ENCODE data around the gene EML1.
A peak's percentile ranks its signal among the peaks of the same experiment; 100 is the strongest.

The EML1 gene

DNA sequence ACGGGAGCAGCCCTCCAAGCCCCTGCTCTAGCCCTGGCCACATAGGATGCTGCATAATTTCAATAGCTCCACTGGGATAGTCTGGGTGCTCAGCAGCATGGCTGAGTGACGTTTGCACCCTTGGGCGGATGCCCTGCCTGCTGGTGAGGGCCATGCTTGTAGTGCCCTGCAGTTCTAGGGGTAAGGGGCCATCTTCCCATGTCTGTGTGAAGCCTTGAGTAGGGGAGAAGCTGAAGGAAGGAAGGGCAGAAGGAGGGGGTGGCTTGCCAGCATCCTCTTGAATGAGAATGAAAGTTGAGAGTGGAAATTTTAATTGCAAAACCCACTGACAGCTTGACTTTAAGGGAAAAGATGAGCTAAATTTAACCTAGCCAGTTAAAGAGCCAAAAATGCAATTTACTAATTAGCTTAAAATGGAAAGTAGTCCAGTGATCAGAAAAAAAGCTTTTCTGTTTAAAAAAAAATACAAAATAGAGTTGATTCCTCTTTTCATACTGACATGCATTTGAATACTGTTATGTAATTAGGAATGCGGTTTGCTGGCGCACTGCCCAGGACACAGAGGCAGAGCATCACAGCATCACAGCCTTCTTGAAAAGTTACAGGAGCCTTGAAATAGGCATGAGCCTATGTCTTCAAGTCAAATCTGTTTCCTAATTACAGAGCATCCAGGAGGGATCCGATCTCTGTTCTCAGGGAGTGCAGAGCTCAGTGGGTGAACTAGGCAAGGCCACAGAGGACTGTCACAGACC is 18.5 kb upstream of the EML1 start:
- H3K4me3 ChIP-seq (replicated peaks; ENCODE audit: low read depth, low read length) = no peak overlapping the region
- peak; percentile 55 for DNase-seq (ENCODE audit: low read depth)
- no peak for TF ChIP-seq CTCF (IDR thresholded peaks at IDR 0.05; ENCODE audit: low read length, missing control alignments)

DNA sequence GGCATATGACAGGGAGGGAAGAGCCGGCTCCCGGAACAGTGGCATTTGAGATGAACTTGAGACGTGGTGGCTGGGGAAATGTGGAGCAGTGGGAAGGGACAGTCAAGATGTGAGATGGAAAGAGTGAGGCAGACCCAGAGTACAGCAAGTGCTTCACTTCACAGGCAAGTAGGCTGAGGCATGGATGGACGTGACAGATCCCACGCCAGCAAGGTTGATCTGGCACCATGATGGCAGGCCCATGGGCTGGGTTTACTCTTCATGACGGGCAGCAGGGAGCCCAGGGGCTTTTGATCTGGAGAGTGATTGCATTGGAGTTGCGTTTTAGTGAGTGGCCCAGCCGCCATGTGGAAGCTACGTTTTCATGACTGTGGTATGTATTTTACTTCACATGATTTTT is 17.9 kb upstream of the EML1 start:
- no peak for DNase-seq (ENCODE audit: low read depth)
- no peak overlapping the region for H3K4me3 ChIP-seq (replicated peaks; ENCODE audit: low read depth, low read length)
- TF ChIP-seq CTCF (IDR thresholded peaks at IDR 0.05; ENCODE audit: low read length, missing control alignments) = no peak

DNA sequence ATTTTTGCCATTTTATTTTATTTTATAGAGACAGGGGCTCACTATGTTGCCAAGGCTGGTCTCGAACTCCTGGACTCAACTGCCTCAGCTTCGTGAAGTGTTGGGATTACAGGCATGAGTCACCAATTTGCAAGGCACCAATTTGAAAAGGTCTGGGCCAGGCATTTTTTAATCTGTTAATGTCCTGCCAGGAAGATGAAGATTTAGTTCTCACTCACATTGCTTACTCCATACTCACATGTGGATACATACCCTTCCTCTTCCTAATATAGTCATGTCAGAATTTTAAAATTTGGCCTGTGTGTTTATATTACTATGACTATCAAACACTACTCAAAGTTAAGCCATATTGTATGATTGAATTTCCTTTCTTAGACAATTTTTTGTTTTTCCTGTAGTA is 15.3 kb upstream of the EML1 start:
- H3K4me3 ChIP-seq (replicated peaks; ENCODE audit: low read depth, low read length) = no peak overlapping the region
- TF ChIP-seq CTCF (IDR thresholded peaks at IDR 0.05; ENCODE audit: low read length, missing control alignments) = no peak
- DNase-seq (ENCODE audit: low read depth) = no peak

DNA sequence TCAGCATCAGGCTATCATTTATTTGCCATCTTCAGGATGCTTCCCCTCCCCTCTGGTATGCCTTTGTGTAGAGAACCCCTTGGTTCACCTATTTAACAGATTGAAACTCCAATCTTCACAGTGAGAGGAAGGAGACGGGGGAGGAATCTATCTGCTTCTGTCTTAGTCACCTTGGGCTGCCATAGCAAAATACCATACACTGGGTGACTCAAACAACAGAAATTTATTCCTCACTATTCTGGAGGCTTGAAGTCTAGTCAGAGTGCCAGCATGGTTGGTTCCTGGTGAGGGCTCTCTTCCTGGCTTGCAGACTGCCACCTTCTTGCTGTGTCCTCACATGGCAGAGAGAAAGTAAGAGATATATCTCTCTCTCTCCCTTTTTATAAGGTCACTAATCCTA is 13.5 kb upstream of the EML1 start:
- DNase-seq (ENCODE audit: low read depth) = peak; percentile 48
- H3K4me3 ChIP-seq (replicated peaks; ENCODE audit: low read depth, low read length) = no peak overlapping the region
- TF ChIP-seq CTCF (IDR thresholded peaks at IDR 0.05; ENCODE audit: low read length, missing control alignments) = no peak

DNA sequence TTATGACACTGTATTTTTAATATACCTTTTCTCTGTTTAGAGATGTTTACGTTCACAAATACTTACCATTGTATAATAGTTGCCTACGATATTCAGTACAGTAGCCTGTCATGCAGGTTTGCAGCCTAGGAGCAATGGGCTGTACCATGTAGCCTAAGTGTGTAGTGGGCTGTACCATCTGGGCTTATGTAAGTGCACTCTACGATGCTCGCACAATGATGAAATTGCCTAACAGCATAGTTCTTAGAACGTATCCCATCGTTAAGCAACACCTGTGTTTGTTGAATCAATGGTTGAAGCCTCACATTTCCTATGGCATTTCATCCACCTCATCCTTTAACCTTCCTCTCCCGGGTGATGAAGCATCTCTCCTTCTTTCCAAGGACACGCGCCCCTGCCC is 12.5 kb upstream of the EML1 start:
- no peak for DNase-seq (ENCODE audit: low read depth)
- no peak overlapping the region for H3K4me3 ChIP-seq (replicated peaks; ENCODE audit: low read depth, low read length)
- TF ChIP-seq CTCF (IDR thresholded peaks at IDR 0.05; ENCODE audit: low read length, missing control alignments) = no peak

DNA sequence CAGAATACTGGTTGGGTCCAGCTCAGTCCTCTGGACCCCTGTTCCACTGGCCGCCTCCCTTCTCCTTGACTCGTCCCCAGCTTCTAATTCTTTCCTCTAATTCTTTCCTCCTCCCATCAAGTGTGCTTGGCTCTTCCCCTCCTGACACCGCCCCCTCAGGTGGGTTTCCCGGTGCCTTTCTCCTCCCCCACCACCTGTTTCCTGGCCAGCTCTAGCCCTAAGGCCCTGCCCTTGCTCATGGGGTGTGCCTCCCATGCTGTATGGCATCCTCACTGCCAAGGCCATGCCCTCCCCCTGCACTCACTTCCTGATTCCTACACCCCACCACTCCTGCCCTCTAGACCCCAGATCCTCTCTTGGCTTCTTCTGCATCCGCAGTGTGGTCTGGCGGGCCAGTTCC is 12.1 kb upstream of the EML1 start:
- DNase-seq (ENCODE audit: low read depth) = no peak
- H3K4me3 ChIP-seq (replicated peaks; ENCODE audit: low read depth, low read length) = no peak overlapping the region
- no peak for TF ChIP-seq CTCF (IDR thresholded peaks at IDR 0.05; ENCODE audit: low read length, missing control alignments)

Data from fibroblast of pulmonary artery (primary cell).